Testis (tissue), 2 donors: ENCODE results near the gene CCT4.

ENCODE experiments used
- CTCF ChIP-seq, 3 experiments: fragments of 450-650 bp in 2 of 3; fragments of 200-600 bp in 1 of 3; sonication (generic) in 1 of 3; IDR thresholded peaks; one replicate each; pipeline ENCODE4 v1.5.1; 2016 to 2019; ENCODE audit warnings: antibody characterized with exemption in 3 of 3, mild to moderate bottlenecking in 2 of 3, moderate library complexity in 1 of 3
- POLR2A ChIP-seq: fragments of 450-650 bp; IDR thresholded peaks from one replicate; pipeline ENCODE4 v1.6.1; 2017; ENCODE audit warnings: antibody characterized with exemption, mild to moderate bottlenecking, moderate library complexity

- TF ChIP-seq CTCF (IDR thresholded peaks at IDR 0.05) (peak; percentile 17 to 30 (median 18)), POLR2A (no peak)
Observed at GRCh38 chr2:61898810-61899209, 10.4 kb upstream of the CCT4 start.
